ENCODE results near the gene CD200R1. TPM values are rescaled to one million over a fixed set of nuclear protein-coding genes. Genes with fewer than 3 reads are reported as not detected.

CD200R1 gene
- total and polyA plus RNA-seq, 2 of the 13 experiments (the other 11 are each of a cell fraction or from before 2014, with no cell fraction given): 0.04 TPM; not detected in 1

DNA sequence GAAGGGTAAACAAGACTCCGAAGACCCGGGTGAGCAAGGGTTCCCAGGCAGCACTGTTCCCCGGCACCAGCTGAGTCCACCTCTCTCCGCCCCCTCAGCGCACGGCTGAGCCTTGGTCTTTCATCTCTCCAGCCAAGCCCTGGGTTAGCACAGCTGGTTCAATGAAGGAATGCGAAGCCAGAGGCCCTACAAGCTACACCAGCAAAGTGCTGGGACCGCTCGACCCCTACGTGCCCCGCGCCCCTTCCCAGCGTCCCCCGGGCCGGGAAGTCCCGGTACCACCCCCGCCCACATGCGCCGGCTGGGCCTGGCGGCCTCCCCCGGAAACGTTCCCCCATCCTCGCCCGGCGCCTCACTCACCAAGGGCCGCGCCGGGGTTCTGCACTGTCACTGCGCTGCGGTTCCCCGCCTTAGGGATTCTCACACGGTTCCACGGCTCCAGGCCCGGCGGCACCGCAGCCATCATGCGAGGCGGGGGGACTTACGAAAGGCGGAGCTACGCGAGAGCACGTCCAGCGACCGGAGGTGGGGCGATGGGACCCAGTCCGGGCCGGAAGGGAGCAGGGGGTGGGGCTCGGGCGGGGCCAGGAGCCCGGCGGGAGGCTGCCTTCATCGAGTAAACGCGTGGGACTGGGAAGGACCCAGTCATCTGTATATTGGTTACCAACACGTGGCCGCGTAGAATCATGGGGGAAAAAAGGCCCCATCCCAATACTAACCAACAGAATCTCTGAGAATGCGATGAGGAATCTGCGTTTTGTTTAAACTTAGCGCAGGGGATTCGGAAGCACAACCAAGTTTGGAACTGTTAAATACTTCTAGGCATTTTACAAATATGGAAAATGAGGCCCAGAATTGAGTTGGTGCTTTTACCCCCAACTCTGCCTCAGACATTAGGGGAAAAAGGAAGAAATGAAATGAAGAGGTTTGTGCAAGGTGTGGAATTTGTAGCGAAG, 44.6 kb upstream of the CD200R1 start (continued):
- TF ChIP-seq, protein P1, sequence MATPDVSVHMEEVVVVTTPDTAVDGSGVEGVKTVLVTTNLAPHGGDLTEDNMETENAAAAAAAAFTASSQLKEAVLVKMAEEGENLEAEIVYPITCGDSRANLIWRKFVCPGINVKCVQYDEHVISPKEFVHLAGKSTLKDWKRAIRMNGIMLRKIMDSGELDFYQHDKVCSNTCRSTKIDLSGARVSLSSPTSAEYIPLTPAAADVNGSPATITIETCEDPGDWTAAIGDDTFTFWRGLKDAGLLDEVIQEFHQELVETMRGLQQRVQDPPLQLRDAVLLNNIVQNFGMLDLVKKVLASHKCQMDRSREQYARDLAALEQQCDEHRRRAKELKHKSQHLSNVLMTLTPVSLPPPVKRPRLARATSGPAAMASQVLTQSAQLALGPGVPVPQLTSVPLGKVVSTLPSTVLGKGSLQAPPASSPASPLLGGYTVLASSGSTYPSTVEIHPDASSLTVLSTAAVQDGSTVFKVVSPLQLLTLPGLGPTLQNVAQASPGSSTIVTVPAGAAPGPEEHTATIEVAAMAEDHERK (CRISPR knock-in tag; IDR thresholded peaks at IDR 0.05; ENCODE audit: low read depth): peak; percentile 81
- TF ChIP-seq CBFB (CRISPR knock-in tag; IDR thresholded peaks at IDR 0.05) (peak; percentile 59; the same call in 1 of the 2 replicates), ZNF598 (CRISPR knock-in tag; IDR thresholded peaks at IDR 0.05; ENCODE audit: borderline replicate concordance) (no peak), ZKSCAN5 (CRISPR knock-in tag; IDR thresholded peaks at IDR 0.05) (no peak), POLR2A (IDR thresholded peaks at IDR 0.05; ENCODE audit: insufficient read depth in 1 of 2, low read depth in 2 of 2, low read length in 2 of 2) (peak; percentile 60 to 80), ZNF446 (CRISPR knock-in tag; IDR thresholded peaks at IDR 0.05) (no peak), PHF8 (CRISPR knock-in tag; IDR thresholded peaks at IDR 0.05) (peak; percentile 97), JARID2 (CRISPR knock-in tag; IDR thresholded peaks at IDR 0.05; ENCODE audit: insufficient replicate concordance) (no peak), MAFG (CRISPR knock-in tag; IDR thresholded peaks at IDR 0.05) (no peak), SAFB2 (CRISPR knock-in tag; IDR thresholded peaks at IDR 0.05; ENCODE audit: borderline replicate concordance, low read depth) (peak; percentile 59; the same call in 1 of the 2 replicates), NR2F2 (IDR thresholded peaks at IDR 0.05; ENCODE audit: borderline replicate concordance, low read depth) (no peak), ZNF224 (CRISPR knock-in tag; IDR thresholded peaks at IDR 0.05) (no peak), NCOA2 (CRISPR knock-in tag; IDR thresholded peaks at IDR 0.05) (peak; percentile 9; the same call in 1 of the 2 replicates), ZMYM2 (CRISPR knock-in tag; IDR thresholded peaks at IDR 0.05) (peak; percentile 73; the same call in 1 of the 2 replicates), RELA (CRISPR knock-in tag; IDR thresholded peaks at IDR 0.05) (no peak), NFRKB (IDR thresholded peaks at IDR 0.05) (no peak), SIX1 (CRISPR knock-in tag; IDR thresholded peaks at IDR 0.05; ENCODE audit: borderline replicate concordance) (no peak), YEATS4 (CRISPR knock-in tag; IDR thresholded peaks at IDR 0.05; ENCODE audit: borderline replicate concordance) (peak; percentile 94), RXRA (CRISPR knock-in tag; IDR thresholded peaks at IDR 0.05) (peak; percentile 68), TCF12 (IDR thresholded peaks at IDR 0.05) (no peak), TCF12 (CRISPR knock-in tag; IDR thresholded peaks at IDR 0.05) (0 out of 2 replicates have a peak, but pooled peaks have one; percentile 45)
- TF ChIP-seq, protein P2, sequence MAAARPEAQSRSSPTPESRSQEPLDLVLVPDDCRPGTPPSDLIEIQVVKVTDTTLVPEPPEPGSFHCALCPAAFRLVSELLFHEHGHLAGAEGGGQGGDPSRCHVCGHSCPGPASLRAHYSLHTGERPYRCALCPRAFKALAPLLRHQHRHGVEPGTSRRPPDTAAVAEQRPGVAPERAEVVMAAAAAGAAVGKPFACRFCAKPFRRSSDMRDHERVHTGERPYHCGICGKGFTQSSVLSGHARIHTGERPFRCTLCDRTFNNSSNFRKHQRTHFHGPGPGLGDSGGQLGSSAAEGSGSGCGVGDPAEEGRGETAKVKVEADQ (CRISPR knock-in tag; IDR thresholded peaks at IDR 0.05; ENCODE audit: borderline replicate concordance): peak; percentile 68; the same call in 1 of the 2 replicates
- TF ChIP-seq, protein P3, sequence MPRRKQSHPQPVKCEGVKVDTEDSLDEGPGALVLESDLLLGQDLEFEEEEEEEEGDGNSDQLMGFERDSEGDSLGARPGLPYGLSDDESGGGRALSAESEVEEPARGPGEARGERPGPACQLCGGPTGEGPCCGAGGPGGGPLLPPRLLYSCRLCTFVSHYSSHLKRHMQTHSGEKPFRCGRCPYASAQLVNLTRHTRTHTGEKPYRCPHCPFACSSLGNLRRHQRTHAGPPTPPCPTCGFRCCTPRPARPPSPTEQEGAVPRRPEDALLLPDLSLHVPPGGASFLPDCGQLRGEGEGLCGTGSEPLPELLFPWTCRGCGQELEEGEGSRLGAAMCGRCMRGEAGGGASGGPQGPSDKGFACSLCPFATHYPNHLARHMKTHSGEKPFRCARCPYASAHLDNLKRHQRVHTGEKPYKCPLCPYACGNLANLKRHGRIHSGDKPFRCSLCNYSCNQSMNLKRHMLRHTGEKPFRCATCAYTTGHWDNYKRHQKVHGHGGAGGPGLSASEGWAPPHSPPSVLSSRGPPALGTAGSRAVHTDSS (CRISPR knock-in tag; conservative IDR thresholded peaks at IDR 0.05): 0 out of 2 replicates have a peak, but pooled peaks have one; percentile 37
- TF ChIP-seq, protein P4, sequence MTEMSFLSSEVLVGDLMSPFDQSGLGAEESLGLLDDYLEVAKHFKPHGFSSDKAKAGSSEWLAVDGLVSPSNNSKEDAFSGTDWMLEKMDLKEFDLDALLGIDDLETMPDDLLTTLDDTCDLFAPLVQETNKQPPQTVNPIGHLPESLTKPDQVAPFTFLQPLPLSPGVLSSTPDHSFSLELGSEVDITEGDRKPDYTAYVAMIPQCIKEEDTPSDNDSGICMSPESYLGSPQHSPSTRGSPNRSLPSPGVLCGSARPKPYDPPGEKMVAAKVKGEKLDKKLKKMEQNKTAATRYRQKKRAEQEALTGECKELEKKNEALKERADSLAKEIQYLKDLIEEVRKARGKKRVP (CRISPR knock-in tag; IDR thresholded peaks at IDR 0.05): peak in 1 of 2 experiments; percentile 67; a peak in 2 of 4 replicates

Data from HepG2 (cell line).